ENCODE data around the gene APOBEC2. TPM values are rescaled to one million over a fixed set of nuclear protein-coding genes. Genes with fewer than 3 reads are reported as not detected.
A peak's percentile ranks its signal among the peaks of the same experiment; 100 is the strongest.

APOBEC2 gene
- total and polyA plus RNA-seq, 2 of the 13 experiments (the other 11 are each of a cell fraction or from before 2014, with no cell fraction given), result 0.09 TPM; not detected in 1

DNA sequence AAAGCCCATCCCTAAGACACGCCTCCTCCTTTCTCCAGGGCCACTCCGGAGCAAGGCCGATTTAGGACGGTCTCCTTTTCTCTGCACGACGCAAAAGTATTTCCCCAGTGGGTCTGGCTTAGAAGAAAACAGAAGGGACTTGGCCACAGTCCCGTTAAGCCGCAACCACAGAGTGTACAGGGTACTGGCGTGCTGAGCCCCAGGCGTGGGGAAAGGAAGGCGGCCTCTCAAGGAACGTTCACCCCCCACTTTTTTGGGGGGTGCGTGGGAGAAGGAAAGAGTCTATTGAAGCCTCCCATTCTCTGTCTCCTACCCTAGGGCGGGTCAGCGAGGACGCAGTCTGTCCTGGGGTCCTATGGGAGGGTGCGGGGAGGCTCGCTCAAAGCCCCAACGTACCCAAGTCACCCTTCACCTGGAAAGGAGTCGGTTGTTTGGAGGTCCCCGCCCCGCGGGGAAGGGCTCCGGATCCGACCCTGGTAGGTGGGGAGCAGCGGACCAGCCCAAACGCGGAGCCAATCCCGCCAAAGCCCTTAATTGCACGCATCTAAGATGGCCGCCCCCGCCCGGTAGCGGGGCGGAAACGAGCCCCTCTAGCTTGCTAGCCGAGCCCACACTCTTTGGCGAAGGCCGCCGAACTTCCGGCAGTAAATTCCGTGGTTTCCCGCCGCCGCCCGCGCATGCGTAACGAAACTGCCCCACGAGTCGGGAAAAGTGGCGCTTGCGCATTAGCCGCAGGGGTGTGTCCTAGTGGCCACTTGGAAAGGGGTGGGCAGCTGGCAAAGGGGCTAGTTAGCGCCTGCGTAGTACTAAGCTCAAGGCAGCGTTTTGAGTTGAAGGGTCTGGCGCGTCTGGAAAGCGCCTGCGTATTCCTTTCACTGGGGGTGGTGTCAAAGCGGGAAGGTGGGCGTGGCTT is 19.2 kb downstream of the APOBEC2 start, which contains the start of gene OARD1 (continued):
- TF ChIP-seq ZNF142 (CRISPR knock-in tag; IDR thresholded peaks at IDR 0.05) (peak; percentile 73; the same call in 1 of the 2 replicates), ZKSCAN8 (CRISPR knock-in tag; IDR thresholded peaks at IDR 0.05; ENCODE audit: borderline replicate concordance) (no peak; the same call in 1 of the 2 replicates), PAF1 (CRISPR knock-in tag; IDR thresholded peaks at IDR 0.05) (no peak), KMT2B (CRISPR knock-in tag; IDR thresholded peaks at IDR 0.05) (peak; percentile 77), PHB2 (IDR thresholded peaks at IDR 0.05; ENCODE audit: partially characterized antibody) (no peak), ZNF883 (CRISPR knock-in tag; IDR thresholded peaks at IDR 0.05; ENCODE audit: not compliant biosample characterization) (no peak), PAXIP1 (CRISPR knock-in tag; conservative IDR thresholded peaks at IDR 0.05) (peak; percentile 65; the same call in 1 of the 2 replicates), KDM3A (CRISPR knock-in tag; IDR thresholded peaks at IDR 0.05; ENCODE audit: low read depth) (peak; percentile 23; the same call in 1 of the 2 replicates), DDIT3 (CRISPR knock-in tag; IDR thresholded peaks at IDR 0.05) (no peak), ZNF10 (CRISPR knock-in tag; IDR thresholded peaks at IDR 0.05; ENCODE audit: borderline replicate concordance, low read depth) (no peak), ZNF724P (CRISPR knock-in tag; IDR thresholded peaks at IDR 0.05; ENCODE audit: borderline replicate concordance) (no peak), SETDB1 (CRISPR knock-in tag; IDR thresholded peaks at IDR 0.05; ENCODE audit: borderline replicate concordance) (no peak), SATB2 (CRISPR knock-in tag; IDR thresholded peaks at IDR 0.05) (peak; percentile 72; the same call in 1 of the 2 replicates), ZNF280B (CRISPR knock-in tag; IDR thresholded peaks at IDR 0.05; ENCODE audit: borderline replicate concordance) (no peak)
- TF ChIP-seq, protein P1, sequence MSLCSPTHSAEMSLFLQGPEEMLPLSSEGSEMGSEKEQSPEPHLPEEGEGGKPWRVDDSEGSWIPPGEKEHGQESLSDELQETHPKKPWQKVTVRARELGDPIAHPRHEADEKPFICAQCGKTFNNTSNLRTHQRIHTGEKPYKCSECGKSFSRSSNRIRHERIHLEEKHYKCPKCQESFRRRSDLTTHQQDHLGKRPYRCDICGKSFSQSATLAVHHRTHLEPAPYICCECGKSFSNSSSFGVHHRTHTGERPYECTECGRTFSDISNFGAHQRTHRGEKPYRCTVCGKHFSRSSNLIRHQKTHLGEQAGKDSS (CRISPR knock-in tag; IDR thresholded peaks at IDR 0.05; ENCODE audit: borderline replicate concordance, low read depth), result no peak
